SU-DHL-6 (cell line): ENCODE results near the gene TMEM250.

Experiments used
- H2AFZ ChIP-seq: fragments of 200-600 bp; sonication (generic); 2 replicates; pipeline ENCODE4 v1.6.1; 2014; ENCODE audit warnings: low read depth, mild to moderate bottlenecking, moderate library complexity, mixed read lengths, antibody characterized with exemption, low read length; ENCODE audit not compliant: severe bottlenecking
- H3F3A ChIP-seq: fragments of 200-600 bp; shearing (Covaris generic); 2 replicates; pipeline ENCODE4 v1.6.0; 2016; ENCODE audit warnings: antibody characterized with exemption, mild to moderate bottlenecking; ENCODE audit not compliant: insufficient read depth
- H3K27ac ChIP-seq: fragments of 200-600 bp; sonication (generic); 2 replicates; pipeline ENCODE4 v1.5.1; 2016; ENCODE audit warnings: low read depth, mild to moderate bottlenecking, low read length, moderate library complexity, mixed read lengths
- H3K27me3 ChIP-seq: fragments of 200-600 bp; sonication (generic), shearing (Covaris generic); 2 replicates; pipeline ENCODE4 v1.6.0; 2014; ENCODE audit warnings: mild to moderate bottlenecking, low read length
- H3K36me3 ChIP-seq: fragments of 200-600 bp; sonication (generic); 2 replicates; pipeline ENCODE4 v1.6.1; 2014; ENCODE audit warnings: mild to moderate bottlenecking, low read length, mixed read lengths
- H3K4me2 ChIP-seq: fragments of 300-600, 200-600 bp; shearing (Covaris generic), sonication (generic); 2 replicates; pipeline ENCODE4 v1.6.0; 2014; ENCODE audit warnings: low read length, low read depth, mild to moderate bottlenecking; ENCODE audit not compliant: poor library complexity, severe bottlenecking
- H3K4me3 ChIP-seq: fragments of 200-600 bp; sonication (generic); 2 replicates; pipeline ENCODE4 v1.5.1; 2014; ENCODE audit warnings: antibody characterized with exemption, low read length, mild to moderate bottlenecking, mixed read lengths; ENCODE audit not compliant: insufficient read depth, poor library complexity, severe bottlenecking
- H3K79me2 ChIP-seq: fragments of 200-600 bp; sonication (generic); 2 replicates; pipeline ENCODE4 v1.6.1; 2014; ENCODE audit warnings: mild to moderate bottlenecking, low read length, moderate library complexity; ENCODE audit not compliant: insufficient read depth
- H3K9ac ChIP-seq: fragments of 200-600 bp; sonication (generic); 2 replicates; pipeline ENCODE4 v1.7.0; 2014; ENCODE audit warnings: mild to moderate bottlenecking, low read length
- H3K9me2 ChIP-seq: fragments of 200-600 bp; sonication (generic); replicated peaks from 2 replicates; pipeline ENCODE4 v1.6.1; 2014; ENCODE audit warnings: low read length; ENCODE audit not compliant: insufficient read depth
- H3K9me3 ChIP-seq: fragments of 200-600 bp; sonication (generic); 2 replicates; pipeline ENCODE4 v1.6.1; 2014; ENCODE audit warnings: low read length, mixed read lengths; ENCODE audit not compliant: insufficient read depth
- H4K20me1 ChIP-seq: fragments of 200-600 bp; sonication (generic); 2 replicates; pipeline ENCODE4 v1.6.1; 2014; ENCODE audit warnings: low read depth, mild to moderate bottlenecking, antibody characterized with exemption, low read length, moderate library complexity, mixed read lengths
- EZH2phosphoT487 ChIP-seq: fragments of 200-600 bp; sonication (generic), shearing (Covaris generic); conservative IDR thresholded peaks from 2 replicates; pipeline ENCODE4 v1.6.1; 2018; ENCODE audit warnings: mild to moderate bottlenecking, antibody characterized with exemption, low read length, moderate library complexity, mixed read lengths
- TF ChIP-seq, protein P1 (sequence below): fragments of 200-600 bp; sonication (generic); IDR thresholded peaks from one replicate; pipeline ENCODE4 v1.5.1; 2017; ENCODE audit warnings: antibody characterized with exemption, mild to moderate bottlenecking, low read length, moderate library complexity; ENCODE audit not compliant: insufficient read depth, poor library complexity, severe bottlenecking

TMEM250 gene

GRCh38 chr9:136120438-136120844 lies 1.8 kb upstream of the TMEM250 start:
- Histone ChIP-seq H3K4me3 (no peak overlapping the region), H3K4me2 (peak overlapping the region; percentile 55), H3K79me2 (no peaks in the 10 kb centered on the region), H4K20me1 (no peaks in the 10 kb centered on the region), H3K9me2 (no peaks in the 10 kb centered on the region), H3K9me3 (no peaks in the 10 kb centered on the region), H3K9ac (no peak overlapping the region), H3K27me3 (no peaks in the 10 kb centered on the region), H2AFZ (no peak overlapping the region), H3K36me3 (no peaks in the 10 kb centered on the region), H3K27ac (no peak overlapping the region), H3F3A (no peaks in the 10 kb centered on the region)
- no peak for TF ChIP-seq EZH2phosphoT487
- TF ChIP-seq, protein P1, sequence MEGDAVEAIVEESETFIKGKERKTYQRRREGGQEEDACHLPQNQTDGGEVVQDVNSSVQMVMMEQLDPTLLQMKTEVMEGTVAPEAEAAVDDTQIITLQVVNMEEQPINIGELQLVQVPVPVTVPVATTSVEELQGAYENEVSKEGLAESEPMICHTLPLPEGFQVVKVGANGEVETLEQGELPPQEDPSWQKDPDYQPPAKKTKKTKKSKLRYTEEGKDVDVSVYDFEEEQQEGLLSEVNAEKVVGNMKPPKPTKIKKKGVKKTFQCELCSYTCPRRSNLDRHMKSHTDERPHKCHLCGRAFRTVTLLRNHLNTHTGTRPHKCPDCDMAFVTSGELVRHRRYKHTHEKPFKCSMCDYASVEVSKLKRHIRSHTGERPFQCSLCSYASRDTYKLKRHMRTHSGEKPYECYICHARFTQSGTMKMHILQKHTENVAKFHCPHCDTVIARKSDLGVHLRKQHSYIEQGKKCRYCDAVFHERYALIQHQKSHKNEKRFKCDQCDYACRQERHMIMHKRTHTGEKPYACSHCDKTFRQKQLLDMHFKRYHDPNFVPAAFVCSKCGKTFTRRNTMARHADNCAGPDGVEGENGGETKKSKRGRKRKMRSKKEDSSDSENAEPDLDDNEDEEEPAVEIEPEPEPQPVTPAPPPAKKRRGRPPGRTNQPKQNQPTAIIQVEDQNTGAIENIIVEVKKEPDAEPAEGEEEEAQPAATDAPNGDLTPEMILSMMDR, result no peak

- TF ChIP-seq, protein P1, result no peak
- no peak for TF ChIP-seq EZH2phosphoT487
- Histone ChIP-seq H3K27ac (no peak overlapping the region), H3K27me3 (no peaks in the 10 kb centered on the region), H3K9ac (peak overlapping the region; percentile 95), H3K4me3 (peak overlapping the region; percentile 79), H4K20me1 (no peaks in the 10 kb centered on the region), H3K36me3 (no peaks in the 10 kb centered on the region), H3F3A (no peaks in the 10 kb centered on the region), H2AFZ (no peak overlapping the region), H3K4me2 (peak overlapping the region; percentile 55), H3K9me2 (no peaks in the 10 kb centered on the region), H3K79me2 (no peaks in the 10 kb centered on the region), H3K9me3 (no peaks in the 10 kb centered on the region)
Measured at GRCh38 chr9:136119883-136120393, 1.3 kb upstream of the TMEM250 start.

- H3K4me2 ChIP-seq, result peak overlapping the region; percentile 55
- H3K36me3 ChIP-seq, result no peaks in the 10 kb centered on the region
- no peaks in the 10 kb centered on the region for H4K20me1 ChIP-seq
- H3K9me3 ChIP-seq, result no peaks in the 10 kb centered on the region
- H3K79me2 ChIP-seq, result no peaks in the 10 kb centered on the region
- H3K4me3 ChIP-seq, result peak overlapping the region; percentile 79
- H3K27me3 ChIP-seq, result no peaks in the 10 kb centered on the region
- H3K9me2 ChIP-seq, result no peaks in the 10 kb centered on the region
- no peaks in the 10 kb centered on the region for H3F3A ChIP-seq
- peak overlapping the region; percentile 95 for H3K9ac ChIP-seq
- H3K27ac ChIP-seq, result peak overlapping the region; percentile 72
- no peak for TF ChIP-seq EZH2phosphoT487
- TF ChIP-seq, protein P1, result no peak
- H2AFZ ChIP-seq, result peak overlapping the region; percentile 38
Measured at GRCh38 chr9:136119061-136119882, 597 bp upstream of the TMEM250 start.
